Stimulated activated CD4-positive, alpha-beta T cell treated with anti-CD3 and anti-CD28 coated beads, Interleukin-4, amount 100 ng/mL, for 48 hours (primary cell): ENCODE data around the gene FGFR2.

Experiments
- DNase-seq, 2 donors: peaks; one replicate each; pipeline ENCODE4 v3.0.0-alpha.2; 2020; ENCODE audit warnings: low read depth in 2 of 2

The FGFR2 gene

DNA sequence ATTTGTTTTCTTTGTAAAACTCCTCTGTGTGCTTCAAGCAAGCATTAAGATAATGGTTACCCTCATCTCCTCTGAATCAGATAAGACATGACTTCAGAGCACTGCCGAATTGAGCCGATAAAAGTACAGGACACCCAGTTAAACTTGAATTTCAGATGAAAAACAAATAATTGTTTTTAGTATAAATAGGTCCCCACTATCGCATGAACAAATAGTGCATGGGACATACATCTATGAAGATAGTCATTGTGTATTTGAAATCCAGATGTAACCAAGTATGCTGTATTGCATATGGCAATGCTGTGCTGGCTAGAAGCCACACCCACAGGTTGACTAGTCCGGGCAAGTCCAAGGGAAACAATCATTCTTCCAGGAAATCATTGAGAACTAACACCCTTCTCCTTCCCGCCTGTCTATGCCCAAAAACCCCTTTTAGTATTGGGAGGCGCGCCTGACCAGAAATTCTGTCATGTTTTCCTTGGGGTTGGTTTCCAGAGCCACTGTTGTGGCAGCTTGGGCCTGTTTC lies 12.6 kb upstream of the FGFR2 start:
- no peak for DNase-seq

DNA sequence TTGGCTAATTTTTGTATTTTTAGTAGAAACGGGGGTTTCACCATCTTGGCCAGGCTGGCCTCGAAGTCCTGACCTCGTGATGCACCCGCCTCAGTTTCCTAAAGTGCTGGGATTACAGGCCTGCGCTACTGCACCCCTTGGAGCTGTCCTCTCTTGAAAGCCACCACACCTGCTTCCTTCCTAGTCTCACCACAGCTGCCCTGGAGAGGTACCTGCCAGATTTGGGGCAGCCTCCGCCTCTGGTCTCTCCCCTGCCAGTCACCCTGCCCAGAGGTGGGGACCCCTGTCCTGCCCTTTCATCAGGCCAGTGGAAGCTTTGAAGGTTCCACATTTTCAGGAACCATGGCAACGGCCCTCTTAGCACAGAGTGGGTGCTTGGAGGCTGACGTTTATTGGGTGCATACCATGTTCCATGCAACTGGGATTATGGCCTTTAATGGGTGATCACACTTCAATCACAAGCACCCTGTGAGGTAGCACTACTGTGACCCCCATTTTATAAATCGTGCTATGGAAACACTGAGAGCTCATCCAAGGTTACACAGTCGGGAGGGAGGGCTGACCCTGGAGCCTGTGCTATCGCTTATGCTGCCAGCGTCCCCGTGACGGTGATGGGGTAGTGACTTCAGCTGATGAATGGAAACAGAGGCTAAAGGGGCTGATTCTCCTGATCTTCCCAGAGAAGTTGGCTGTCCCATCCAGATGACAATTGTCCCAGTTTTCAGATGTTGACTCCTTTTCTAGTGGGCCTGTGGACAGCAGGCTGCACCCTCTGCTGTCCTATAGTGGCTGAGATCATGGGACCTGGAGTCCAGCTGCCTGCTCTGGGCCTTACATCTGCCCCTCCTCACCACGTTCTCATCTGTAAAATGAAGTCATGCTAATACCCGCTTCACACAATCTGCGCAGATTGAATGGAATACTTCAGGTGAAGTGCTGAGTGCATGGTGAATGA lies 11.5 kb upstream of the FGFR2 start:
- DNase-seq = no peak

DNA sequence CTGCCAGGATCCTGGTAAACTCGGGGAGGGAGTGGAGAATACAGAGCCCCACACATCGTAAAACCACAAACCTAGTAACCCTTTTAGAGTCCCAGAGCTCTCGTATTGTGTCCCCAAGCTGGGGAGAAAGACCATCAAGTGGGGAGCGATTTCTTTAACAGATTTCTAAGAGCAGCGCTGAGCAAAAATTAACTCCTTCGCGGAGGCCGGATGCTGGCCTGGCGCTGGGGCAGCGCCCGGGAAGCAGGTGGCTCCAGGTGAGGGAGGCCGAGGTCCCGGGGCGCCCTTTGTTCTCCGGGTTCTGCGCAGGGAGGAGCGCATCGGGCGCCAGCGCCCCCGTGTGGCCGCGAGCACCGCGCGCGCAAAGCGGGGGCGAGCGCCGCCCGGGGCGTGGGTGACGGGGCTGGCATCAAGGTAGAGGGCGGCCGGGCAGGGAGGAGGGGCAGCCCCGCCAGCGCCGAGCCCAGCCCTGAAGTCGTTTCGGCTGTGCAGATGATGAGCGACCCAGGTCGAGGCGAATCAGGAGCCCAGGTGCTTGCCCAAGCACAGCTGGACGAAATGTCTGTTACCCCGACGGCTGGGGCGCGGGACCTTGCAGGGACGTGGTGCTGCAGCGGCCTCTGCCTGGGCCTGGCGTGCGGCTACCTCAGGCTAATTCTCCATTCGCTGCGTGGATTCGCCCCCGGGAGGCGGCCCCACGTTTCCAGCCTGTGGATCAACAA lies 10.4 kb upstream of the FGFR2 start:
- DNase-seq = peak; percentile 18 to 28

DNA sequence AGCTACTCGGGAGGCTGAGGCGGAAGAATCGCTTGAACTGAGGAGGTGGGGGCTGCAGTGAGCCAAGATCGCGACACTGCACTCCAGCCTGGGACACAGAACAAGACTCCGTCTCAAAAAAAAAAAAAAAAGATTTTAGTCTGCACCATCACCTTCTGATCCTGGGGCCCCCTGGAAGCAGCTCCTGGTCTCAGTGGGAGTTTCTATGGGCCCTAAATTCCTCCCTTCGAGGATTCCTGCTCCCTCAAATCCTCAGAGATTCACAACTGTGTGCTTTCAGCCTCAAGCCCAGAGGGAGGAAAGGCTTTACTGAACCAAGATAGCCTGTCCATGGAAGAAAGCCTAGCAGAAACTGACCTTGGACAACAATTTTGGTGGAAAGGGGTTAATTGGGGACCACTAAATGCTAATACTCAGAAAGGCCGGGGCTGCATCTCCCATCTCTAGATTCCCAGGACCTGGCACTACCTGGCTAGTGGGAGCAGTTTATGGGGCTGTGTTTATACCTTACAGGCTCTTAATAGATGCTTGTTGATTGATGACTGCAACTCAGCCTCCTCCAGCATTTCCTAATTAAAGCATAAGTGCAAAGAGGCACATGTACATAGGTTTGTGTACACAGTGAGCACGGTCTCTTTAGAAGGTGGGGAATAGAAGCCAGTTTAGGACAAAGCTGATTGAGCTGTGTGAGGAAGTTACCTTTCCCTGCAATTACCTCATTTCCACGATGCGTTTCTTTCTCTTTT lies 9.2 kb upstream of the FGFR2 start:
- no peak for DNase-seq

DNA sequence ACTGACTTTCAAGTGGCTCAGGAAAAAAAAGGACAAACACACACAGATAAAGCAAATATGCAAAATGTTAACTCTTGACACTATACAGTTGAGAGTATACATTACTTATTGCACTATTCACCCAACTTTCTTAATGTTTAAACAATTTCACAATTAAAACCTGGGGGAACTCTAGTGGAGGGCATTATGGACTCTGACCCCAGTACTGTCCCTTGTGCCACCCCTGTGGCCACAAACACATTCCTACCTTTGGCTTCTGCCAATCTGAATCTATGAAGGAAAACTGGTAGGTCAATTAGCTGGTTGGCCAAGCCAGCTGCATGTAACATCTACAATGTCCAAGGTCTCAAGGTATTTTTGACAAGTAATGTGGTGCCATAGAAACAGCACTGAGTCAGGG lies 7.5 kb upstream of the FGFR2 start:
- no peak for DNase-seq

DNA sequence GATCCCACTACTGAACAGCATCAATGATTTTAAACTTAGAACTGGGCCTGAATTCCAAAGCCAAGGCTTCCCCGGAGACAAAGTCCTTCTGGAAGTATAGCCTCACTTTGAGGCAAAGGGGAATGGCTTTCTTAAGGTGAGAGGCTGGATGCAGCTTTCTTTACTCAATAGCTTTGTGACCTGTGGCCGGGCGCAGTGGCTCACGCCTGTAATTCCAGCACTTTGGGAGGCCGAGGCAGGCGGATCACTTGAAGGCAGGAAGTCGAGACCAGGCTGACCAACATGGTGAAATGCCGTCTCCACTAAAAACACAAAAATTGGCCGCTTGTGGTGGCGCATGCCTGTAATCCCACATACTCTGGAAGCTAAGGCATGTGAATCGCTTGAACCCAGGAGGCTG lies 3.2 kb upstream of the FGFR2 start:
- no peak for DNase-seq

DNA sequence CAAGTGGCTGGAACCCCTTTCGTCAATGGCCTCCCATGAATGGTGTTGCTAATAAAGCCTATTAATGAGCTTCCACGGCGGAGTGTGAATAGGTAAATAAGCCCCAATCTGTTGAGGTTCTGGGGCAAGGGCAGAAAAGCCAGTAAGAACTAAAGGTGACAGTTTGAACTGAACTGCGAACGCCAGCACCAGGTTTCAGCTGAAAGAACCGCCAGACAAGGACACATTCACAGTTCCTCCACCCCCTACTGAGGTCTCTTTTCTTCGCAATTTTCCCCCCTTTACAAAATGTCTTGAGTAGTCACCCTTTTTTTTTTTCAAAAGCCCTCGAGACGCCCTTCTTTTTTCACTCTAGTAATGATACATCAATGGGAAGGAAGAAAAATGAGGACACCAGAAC lies 2.4 kb upstream of the FGFR2 start:
- no peak for DNase-seq

DNA sequence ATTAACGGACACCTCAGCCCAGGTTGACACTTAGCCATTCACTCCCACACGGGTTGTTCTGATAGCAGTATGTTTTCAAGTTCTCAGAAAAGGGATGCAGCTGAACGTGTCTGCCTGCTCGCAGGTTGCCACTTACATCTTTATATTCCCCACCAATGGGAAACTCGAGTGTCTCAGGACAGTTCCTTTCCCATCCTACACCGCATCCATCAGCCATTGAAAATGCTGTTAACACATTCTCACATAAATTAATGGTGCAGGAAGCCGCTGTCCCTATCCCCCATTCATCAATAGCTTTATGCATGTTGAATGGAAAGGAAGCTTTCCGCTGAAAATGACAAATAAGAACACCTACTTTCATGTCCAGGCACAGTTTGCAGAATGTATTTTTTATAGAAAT lies 1.7 kb upstream of the FGFR2 start:
- no peak for DNase-seq

DNA sequence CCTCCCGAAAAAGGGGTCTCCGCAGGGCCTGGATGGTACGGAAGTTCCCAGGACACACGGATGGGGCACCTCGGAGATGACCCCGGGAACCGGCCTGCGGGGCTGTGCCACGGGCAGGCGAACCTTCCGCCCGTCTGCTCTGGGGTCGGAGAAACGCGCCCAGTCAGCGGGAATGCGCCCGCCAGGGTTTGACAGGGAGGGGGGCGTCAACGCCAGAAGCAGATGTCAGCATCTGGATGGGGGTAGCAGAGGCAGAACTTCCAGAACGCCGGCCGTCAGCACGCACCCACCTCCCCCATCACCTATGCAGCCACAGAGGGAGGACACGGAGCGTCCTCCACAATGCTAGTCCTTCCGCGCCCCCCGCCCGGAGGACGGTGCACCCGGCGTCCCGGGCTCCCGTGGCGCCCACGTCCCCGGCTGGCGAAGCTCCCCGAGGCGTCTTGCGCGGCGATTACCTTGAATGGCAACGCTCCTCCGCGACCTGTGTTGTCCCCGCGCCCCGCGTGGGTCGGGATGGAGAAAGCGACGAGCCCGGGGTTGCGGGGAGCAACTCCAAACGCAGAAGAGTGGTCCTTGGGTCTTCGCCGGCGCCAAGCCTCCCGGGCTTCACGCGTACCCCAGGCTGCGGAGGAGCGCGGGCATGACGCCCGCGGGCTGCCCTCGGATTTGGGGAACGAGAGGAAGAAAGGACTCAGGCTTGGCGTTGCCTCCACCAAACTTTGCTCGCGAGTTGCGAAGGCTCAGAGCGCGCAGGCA lies 561 bp downstream of the FGFR2 start:
- DNase-seq = no peak

DNA sequence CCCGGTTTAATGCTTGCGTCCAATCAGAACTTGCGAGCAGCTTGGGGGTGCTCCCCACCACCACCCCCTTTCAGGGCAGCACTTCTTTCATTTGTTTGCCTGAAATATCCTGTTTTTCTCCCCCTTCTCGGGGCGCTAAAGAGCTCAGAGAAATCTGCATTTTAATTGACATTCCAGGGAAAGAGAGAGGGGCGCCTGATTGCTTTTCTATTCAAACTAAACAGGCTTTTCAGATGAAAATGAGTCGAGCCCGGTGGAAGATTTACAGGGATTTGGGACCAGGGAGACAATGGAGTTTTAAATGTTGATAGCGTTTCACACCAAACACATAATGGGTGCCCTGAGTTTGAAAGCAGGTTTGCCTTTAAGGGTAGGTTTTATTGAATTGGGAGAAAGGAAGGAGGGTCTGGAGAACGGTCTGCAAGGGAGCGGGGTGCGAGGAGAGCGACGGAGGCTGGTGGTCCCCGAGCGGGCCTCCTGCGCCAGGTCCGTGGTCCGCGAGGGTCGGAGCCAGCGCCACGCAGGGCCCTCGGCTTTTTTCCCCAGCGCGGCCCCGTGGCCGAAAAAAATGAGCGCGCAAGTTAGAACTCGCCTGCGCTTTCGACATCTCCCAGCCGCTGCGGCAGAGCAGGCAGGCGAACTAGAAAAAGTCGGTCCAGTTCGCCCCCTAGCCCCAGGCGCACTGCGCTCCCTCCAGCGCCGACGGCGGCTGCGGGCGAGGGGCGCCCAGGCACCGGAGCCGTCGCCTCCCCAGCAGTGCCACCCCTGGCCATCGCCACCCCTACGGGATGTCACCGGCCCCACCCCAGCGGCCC lies 1.3 kb downstream of the FGFR2 start:
- no peak for DNase-seq

DNA sequence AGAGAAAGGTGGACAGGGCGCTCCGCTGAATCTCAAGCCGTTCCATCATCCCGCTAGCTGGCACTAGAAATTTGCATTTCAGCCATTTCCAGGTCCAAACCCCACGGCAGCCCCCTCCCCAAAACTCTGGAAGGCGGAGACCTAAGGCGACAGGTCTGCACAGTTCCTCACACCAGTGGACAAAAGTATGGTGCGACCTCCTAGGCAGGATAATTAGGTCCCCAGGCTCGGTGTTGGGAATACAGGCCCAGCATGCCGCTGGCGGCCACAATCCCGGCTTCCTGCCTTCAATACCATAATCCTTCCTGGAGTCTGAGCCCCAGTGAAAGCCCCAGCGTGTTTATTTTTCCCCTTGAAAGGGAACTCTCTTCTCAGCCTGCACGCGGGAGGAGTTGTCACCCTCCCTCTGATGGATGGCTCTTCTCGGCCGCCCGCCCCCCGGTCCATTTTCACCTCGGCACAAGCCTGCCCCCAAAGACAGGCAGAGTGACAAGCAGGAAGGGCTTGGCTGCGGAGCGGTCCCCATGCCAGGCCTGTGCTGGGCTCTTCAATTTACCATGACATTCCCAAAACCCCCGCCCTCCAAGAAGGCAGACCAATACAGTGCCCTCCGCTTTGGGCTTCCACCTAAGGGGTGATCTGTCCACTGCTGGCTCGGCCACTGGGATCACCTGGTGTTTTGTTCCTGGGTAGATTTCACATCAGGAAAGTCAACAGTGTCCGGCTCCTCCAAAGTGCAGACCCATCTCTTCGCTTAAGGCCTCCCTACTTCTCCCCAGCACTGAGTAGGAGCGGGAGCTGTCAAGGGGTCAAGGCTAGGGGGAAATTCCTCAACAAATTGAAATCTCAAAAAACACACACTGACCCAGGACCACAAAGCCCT lies 2.2 kb downstream of the FGFR2 start:
- no peak for DNase-seq

DNA sequence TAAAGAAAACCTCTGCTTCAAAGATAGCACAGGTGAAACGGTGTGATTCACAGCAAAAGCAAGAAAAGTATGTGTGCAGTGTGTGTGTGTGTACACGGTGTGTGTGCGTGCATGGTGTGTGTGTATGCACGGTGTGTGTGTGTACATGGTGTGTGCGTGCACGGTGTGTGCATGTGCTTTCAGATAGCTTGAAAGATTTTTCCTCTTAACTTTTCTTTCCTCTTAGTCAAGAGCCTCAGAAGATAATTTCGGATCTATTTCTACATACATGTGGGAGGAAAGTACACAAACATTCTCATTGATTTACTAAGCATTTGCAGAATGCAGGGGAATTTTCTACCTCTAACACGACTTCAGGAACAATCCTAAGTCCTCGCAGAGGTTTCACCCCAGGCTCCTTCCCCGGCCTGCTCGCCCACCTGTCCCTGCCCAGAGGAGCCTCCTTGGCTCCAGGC lies 2.9 kb downstream of the FGFR2 start:
- no peak for DNase-seq

DNA sequence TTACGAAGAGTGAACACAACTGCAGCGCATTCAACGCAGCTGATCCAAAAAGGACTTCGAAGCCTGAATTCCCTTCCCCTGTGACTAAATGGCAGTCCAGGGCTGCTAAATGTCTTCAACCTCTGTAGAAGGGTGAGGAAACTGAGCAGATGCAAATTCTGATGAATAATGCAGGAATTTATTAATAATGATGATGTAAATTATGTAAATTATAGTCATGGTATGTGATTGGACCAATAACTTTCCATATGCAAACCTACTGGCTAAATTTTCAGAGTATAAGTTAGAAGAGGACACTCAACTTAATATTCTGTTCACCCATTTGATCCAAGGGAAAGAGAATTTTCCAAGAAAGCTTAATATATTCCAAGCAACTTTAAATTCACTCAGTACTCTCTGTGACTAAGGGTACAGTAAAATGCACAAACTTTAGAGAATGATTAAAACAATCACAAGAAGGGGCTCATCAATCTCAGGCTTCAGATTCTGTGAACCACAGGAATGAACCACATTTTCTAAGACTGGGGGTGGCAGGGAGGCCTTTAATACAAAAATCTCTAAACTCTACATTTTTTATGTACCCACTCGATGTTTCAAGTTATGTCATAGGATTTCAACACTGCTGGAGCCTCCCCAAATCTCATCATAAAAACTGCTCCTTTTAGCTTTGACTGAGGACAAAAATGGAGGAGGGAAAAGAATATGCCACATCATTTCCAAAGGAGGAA lies 3.5 kb downstream of the FGFR2 start:
- DNase-seq = no peak

DNA sequence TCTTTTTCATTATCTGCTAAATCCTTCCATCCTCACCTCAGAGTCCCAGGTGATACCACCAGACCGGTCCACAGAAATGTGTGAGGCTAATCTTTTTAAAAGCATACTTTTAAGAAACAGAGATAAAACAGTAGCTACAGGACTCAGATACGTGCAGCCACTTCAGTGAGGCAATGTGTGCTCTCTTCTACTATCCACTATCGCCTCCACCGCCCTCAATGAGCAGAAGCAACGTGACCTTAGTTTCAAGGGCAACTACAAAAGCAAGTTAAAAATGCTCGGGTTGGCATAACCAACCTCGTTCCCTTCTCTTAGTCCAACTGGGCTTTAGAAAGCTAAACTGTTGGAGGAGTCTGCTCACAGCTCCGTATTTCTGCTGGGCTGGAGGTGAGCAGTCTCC lies 4.2 kb downstream of the FGFR2 start:
- DNase-seq = no peak

DNA sequence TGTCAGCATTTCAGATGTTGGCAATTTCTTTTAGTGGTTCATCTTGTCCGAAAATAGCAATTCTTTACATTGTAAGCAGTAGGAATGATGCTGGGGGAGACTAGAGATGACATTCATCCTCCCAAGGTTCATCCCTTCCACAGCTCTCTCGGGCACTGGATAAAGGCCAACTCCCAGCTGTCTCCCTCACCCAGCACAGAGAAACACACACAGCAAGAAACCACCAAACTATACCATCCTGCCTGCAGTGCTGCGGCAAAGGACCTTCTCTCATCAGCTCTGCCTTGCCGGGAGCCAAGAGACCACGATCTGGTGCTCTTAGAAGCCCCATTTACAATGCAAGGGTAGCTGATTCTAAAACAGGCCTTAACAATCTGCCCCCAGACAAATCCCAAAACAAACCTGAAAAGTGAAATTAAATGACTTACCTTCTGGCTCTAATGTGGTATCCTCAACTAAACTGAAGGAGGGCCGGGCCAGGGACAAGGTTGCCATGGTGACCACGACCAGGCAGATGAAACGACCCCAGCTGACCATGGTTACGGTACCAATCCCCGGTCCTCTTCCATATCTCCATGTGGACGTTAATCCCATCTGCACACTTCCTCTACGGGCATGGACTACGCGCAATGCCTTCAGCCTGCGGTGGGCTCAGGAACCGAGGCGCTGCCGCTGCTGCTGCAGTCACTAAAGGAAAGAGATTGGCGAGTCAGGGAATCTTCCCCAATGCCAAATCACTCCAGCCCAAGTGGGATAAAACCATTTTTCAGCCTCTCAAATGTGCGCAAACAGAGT lies 4.8 kb downstream of the FGFR2 start:
- DNase-seq = no peak

DNA sequence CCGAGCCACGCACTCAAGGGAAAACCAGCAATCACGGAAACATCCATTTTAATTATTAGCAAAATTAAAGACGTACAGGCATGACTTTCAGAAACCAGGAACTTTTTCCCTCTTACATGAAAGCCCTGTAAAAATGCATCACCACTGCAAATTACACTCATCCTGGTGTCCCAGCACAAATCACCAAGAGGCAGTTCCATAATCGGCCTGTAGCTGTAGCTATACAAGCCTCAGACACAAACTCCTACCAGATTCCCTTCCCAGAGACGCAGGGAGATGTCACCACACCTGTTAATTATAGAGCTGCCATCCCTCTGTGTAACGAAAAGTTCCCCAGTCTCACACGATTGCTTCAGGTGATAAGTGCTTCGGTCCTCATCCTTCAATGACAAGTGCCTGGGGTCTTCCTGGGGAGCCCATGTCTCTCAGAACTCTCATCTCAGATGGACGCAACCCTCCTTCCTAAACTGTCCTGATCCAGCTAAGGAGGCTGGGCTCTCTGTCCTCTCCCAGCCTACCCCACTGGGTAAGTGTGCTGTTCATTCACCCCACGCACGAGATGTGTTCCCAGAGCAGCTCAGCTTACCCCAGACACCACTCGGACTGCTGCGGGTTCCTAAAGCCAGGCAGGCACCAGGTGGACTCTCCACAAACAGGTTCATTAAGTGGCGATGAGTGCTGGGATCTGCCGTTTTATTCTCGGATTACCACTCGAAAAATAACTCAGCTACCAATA lies 5.9 kb downstream of the FGFR2 start:
- DNase-seq = no peak

DNA sequence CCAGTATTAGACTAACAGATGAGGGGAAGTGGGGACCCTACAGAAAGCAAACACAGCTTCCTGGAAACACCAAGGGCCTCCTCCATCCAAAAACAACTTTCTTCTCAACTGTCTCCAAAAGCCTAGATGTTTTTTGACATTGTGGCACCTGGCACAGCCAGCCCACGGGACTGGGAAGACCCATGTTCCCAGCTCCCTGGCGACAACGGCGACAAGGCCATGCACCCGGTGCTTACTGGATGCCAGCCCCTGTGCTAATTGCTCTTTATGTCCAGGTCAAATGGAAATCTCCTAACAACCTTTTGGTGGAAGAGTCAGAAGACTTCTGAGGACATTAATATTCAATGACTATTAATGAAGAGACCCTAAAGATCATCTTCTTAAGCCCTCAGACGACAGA lies 7.1 kb downstream of the FGFR2 start:
- no peak for DNase-seq
